Stimulated activated naive CD8-positive, alpha-beta T cell treated with anti-CD3 and anti-CD28 coated beads, Interleukin-15, Interleukin-2, amounts not matched to agents 100 ng/mL and 50 ng/mL, for 24 hours (primary cell): ENCODE data around the gene RMND1.
"Not testable (repeated sequence)": the region's sequence is repeated elsewhere in the genome, so short reads cannot be mapped to it uniquely, and the experiment has no call there.

Experiments used
- H3K27ac Mint-ChIP-seq: one replicate; pipeline ENCODE4 v1.8.0; 2021; ENCODE audit warnings: mild to moderate bottlenecking, mixed read lengths
- H3K27me3 Mint-ChIP-seq: one replicate; pipeline ENCODE4 v1.8.0; 2021; ENCODE audit warnings: mixed read lengths
- H3K36me3 Mint-ChIP-seq: one replicate; pipeline ENCODE4 v1.8.0; 2021; ENCODE audit warnings: low read depth, mixed read lengths
- H3K4me1 Mint-ChIP-seq: one replicate; pipeline ENCODE4 v1.8.0; 2021; ENCODE audit warnings: low read depth, mixed read lengths
- H3K4me3 Mint-ChIP-seq: one replicate; pipeline ENCODE4 v1.8.0; 2021; ENCODE audit warnings: mild to moderate bottlenecking, mixed read lengths
- H3K9me3 Mint-ChIP-seq: one replicate; pipeline ENCODE4 v1.8.0; 2021; ENCODE audit warnings: mixed read lengths

The RMND1 gene

DNA sequence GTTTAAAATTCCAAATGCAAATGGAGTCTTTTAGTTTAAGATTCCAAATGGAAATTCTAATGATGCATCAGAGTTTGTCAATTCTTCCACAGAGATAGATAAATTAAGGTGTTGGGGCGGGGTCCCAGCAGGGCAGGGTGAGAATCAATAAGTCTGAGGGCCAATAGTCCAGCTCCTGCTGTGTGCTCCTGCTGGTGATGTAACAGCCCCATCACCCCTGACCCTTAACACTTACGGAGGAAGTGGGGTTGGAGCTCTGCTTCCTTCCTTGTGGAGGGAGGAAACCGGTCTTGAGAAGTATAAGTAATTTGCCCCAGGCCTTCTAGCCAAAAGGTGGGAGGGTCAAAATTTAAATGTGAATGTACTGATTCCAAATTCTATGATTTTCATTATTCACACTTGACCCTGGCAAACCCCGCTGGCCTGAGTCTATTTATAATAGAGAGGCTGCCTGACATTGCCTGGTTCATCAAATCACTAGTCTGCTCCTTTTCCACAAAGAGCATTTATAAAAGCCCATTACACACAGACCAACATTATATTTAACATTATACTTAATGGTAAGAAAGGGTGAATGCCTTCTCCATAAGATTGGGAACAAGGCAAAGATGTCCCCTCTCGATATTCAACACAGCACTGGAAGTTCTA is 77.8 kb downstream of the RMND1 start:
- H3K4me1 Mint-ChIP-seq = peaks cover 75% of the 10 kb centered on the region
- H3K36me3 Mint-ChIP-seq = peaks cover 45% of the 10 kb centered on the region
- peak overlapping the region; percentile 78 for H3K27ac Mint-ChIP-seq
- no peaks in the 10 kb centered on the region for H3K27me3 Mint-ChIP-seq
- peak overlapping the region; percentile 66 for H3K4me3 Mint-ChIP-seq
- no peaks in the 10 kb centered on the region for H3K9me3 Mint-ChIP-seq

DNA sequence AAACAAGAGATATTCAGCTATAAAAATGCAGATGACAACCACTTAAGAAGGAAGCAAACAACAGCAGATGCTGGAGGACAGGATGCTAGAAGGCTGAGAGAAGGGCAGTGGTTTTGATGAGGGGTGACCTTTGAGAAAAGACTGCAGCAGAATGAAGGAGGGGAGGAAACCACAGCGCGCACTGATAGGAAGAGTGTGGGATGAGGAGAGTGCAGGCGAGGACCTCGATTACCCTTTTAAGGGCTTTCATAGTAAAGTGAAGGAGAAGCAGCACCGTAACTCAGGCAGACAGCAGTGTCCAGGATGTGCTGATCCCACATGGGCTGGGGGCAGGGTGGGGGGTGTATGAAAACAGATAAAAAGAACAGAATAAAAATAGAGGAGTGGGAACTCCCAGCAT is 79.8 kb downstream of the RMND1 start:
- peak overlapping the region; percentile 76 for H3K4me3 Mint-ChIP-seq
- peaks cover 45% of the 10 kb centered on the region for H3K36me3 Mint-ChIP-seq
- H3K9me3 Mint-ChIP-seq = no peaks in the 10 kb centered on the region
- peaks cover 62% of the 10 kb centered on the region for H3K4me1 Mint-ChIP-seq
- H3K27me3 Mint-ChIP-seq = no peaks in the 10 kb centered on the region
- H3K27ac Mint-ChIP-seq = peak overlapping the region; percentile 88

DNA sequence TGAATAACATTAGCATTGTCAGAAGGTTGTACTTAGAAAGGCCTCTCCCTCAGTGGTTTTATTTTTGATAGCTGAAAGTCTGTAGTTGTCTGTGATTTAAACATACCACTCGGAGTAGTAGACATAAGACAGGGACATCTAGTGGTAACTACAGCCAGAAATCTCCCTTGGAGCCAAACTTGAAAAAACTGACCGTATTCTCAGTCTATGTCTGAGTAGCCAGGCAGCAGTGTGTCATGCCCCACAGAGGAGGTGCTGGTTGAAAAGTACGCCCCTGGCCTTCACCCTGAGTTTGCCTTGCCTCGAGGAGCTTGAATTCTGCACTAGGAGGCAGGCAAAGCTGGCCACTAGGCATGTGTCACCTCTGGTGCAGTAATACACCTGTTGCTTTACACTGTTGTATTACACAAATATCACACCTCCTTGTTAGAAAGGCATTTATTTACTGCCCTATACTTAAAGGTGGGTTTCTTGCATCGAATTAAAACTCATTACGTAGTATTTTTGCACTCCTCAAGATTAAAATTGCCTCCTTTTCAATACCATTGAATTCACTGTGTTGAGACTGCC is 81.3 kb downstream of the RMND1 start:
- Mint-ChIP-seq H3K4me3 (no peak overlapping the region), H3K36me3 (peaks cover 54% of the 10 kb centered on the region), H3K27me3 (no peaks in the 10 kb centered on the region), H3K27ac (no peak overlapping the region), H3K4me1 (peaks cover 46% of the 10 kb centered on the region), H3K9me3 (no peaks in the 10 kb centered on the region)

DNA sequence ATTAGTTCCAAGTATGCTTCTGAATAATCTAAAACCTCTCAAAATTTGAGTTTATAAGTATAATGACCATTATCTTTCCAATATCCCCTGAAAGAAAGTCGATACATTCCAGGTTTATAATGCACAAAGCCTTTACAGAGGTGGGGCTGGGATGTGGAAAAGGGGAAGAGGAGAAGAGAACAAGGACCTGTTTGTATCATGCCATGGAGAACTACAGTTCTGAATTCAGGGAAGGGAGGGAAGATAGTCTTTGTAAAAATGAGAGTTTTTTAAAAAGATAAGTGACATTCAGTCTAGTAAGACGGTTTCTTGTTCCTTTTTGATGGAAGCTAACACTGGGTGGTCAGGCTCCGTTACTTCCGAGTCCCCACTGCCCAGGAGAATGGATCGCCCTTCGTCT is 86.7 kb downstream of the RMND1 start:
- peaks cover 65% of the 10 kb centered on the region for H3K36me3 Mint-ChIP-seq
- no peaks in the 10 kb centered on the region for H3K27me3 Mint-ChIP-seq
- no peaks in the 10 kb centered on the region for H3K9me3 Mint-ChIP-seq
- H3K4me3 Mint-ChIP-seq = no peak overlapping the region
- H3K27ac Mint-ChIP-seq = no peak overlapping the region
- no peaks in the 10 kb centered on the region for H3K4me1 Mint-ChIP-seq

DNA sequence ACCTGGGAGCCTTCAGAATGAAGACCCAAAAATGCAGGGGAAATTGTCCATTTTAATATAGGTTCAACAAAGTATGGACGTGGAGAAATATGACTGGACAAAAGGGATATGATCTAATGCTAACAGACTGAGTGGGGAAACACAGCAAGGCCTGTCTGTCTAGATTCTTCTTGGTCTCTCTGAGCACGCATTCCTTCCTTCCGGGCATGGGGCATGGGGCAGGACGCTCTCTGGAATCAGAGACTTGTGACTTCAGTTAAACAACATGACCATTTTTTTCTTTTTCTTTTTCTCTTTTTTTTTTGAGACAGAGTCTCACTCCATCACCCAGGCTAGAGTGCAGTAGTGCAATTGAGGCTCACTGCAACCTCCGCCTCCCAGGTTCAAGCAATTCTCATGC is 92.4 kb downstream of the RMND1 start:
- Mint-ChIP-seq H3K4me3 (no peak overlapping the region), H3K36me3 (peaks cover 38% of the 10 kb centered on the region), H3K27me3 (no peaks in the 10 kb centered on the region), H3K4me1 (peaks cover 4% of the 10 kb centered on the region), H3K9me3 (no peaks in the 10 kb centered on the region), H3K27ac (no peak overlapping the region)

DNA sequence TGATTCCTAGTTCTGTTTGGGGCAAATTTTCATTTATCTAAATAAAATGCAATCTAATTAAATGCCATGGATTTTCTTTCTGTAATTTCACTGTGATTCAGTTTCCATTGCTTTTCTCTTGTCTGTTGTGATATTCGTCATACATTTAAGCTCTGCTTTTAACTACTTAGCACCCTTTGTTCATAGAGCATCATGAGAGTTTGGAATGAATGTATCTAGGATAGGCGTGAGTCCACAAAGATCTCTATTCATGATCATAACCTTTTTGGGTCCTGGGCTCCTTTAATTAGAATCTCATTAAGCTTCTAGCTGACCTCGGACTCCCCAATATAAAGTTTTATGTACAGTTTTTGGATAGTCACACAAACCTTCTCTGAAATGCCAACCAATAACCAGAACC is 93.5 kb downstream of the RMND1 start:
- Mint-ChIP-seq H3K27ac (no peak overlapping the region), H3K27me3 (no peaks in the 10 kb centered on the region), H3K36me3 (peaks cover 30% of the 10 kb centered on the region), H3K4me3 (no peak overlapping the region), H3K9me3 (no peaks in the 10 kb centered on the region), H3K4me1 (peaks cover 4% of the 10 kb centered on the region)

DNA sequence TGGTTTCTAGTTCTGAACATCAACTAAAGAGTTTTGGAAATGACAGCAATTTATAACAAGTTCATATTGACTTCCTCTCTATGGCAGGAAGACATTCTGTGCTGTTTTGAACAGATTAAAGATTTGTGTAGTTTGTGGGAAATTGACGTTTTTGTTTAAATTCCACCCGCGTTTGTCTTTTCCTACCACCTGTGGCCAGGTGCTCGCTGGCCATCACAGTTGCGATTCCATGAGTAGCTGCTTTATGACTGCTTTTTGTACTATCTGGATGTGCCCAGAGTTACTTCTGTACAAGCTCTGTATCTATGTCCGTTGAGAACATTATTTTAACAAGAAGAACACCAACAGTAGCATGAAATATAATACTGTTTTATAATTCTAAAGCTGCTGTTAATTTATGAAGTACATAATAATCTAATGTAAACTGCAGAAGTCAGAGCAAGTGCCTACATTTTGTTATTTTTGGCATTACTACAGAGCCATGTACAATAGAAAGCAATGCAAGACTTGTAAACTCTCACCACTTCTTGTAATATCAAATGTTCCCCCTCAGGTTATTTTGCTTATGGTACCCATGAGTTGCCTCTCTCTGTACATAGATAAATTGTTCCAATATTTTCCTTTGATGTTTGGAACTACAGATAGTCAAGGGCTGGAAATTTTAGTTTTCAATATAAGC is 94.0 kb downstream of the RMND1 start:
- H3K9me3 Mint-ChIP-seq = no peaks in the 10 kb centered on the region
- H3K27ac Mint-ChIP-seq = no peak overlapping the region
- H3K27me3 Mint-ChIP-seq = no peaks in the 10 kb centered on the region
- H3K4me1 Mint-ChIP-seq = peaks cover 4% of the 10 kb centered on the region
- H3K36me3 Mint-ChIP-seq = peaks cover 24% of the 10 kb centered on the region
- no peak overlapping the region for H3K4me3 Mint-ChIP-seq

DNA sequence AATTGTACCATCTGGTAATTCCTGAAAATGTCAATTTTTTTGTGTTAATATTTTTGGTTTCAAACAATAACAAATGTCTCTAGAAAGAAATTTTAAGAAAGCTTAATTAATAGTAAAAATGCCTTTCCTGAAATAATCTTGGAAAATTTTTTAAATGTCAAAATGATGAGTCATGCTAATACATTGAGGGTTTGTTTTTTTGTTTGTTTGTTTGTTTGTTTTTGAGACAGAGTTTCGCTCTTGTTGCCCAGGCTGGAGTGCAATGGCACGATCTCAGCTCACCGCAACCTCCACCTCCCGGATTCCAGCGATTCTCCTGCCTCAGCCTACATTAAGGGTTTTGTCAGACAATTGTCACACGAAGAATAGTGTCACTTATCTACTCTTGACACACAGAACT is 94.9 kb downstream of the RMND1 start:
- H3K9me3 Mint-ChIP-seq, H3K27ac Mint-ChIP-seq, H3K4me1 Mint-ChIP-seq, H3K4me3 Mint-ChIP-seq, H3K27me3 Mint-ChIP-seq: not testable (repeated sequence)
- H3K36me3 Mint-ChIP-seq = peaks cover 18% of the 10 kb centered on the region
